Activated CD4-positive, alpha-beta memory T cell treated with anti-CD3 and anti-CD28 coated beads, Interleukin-2, amount 10 ng/mL, durations not matched to agents 7 days and 5 days (primary cell): Measurements from ENCODE around the gene LRRN3. TPM values are rescaled to one million over a fixed set of nuclear protein-coding genes. Genes with fewer than 3 reads are reported as not detected.
A peak's percentile ranks its signal among the peaks of the same experiment; 100 is the strongest.

Source experiments
- CTCF ChIA-PET: fragments of 350-600 bp; sonication (Branson Sonifier 250); formaldehyde crosslinking; loops from one replicate; lab custom pipeline; 2021; ENCODE audit warnings: antibody characterized with exemption, inconsistent platforms; lab: Charles Lee
- POLR2A ChIA-PET: fragments of 350-600 bp; sonication (Branson Sonifier 250); formaldehyde crosslinking; loops from one replicate; lab custom pipeline; 2021; ENCODE audit warnings: antibody characterized with exemption; lab: Charles Lee
- DNase-seq: peaks from one replicate; pipeline ENCODE4 v3.0.0-alpha.2; 2020
- H3K27ac Mint-ChIP-seq: one replicate; pipeline ENCODE4 v1.8.0; 2021; ENCODE audit warnings: mild to moderate bottlenecking, mixed read lengths
- H3K27me3 Mint-ChIP-seq: one replicate; pipeline ENCODE4 v1.8.0; 2021; ENCODE audit warnings: mixed read lengths
- H3K36me3 Mint-ChIP-seq: one replicate; pipeline ENCODE4 v1.8.0; 2021; ENCODE audit warnings: low read depth, mixed read lengths
- H3K4me1 Mint-ChIP-seq: one replicate; pipeline ENCODE4 v1.8.0; 2021; ENCODE audit warnings: mixed read lengths
- H3K4me3 Mint-ChIP-seq: one replicate; pipeline ENCODE4 v1.8.0; 2021; ENCODE audit warnings: mild to moderate bottlenecking, mixed read lengths
- H3K9me3 Mint-ChIP-seq: one replicate; pipeline ENCODE4 v1.8.0; 2021; ENCODE audit warnings: mixed read lengths
- total RNA-seq, 2 experiments: library from RNA; stranded (reverse); gene quantifications; one replicate each; pipeline ENCODE4 v1.2.3, GENCODE V29; 2021

LRRN3 gene
- total RNA-seq, 2 experiments from 2014 or later, result 18.0 to 19.2 TPM

DNA sequence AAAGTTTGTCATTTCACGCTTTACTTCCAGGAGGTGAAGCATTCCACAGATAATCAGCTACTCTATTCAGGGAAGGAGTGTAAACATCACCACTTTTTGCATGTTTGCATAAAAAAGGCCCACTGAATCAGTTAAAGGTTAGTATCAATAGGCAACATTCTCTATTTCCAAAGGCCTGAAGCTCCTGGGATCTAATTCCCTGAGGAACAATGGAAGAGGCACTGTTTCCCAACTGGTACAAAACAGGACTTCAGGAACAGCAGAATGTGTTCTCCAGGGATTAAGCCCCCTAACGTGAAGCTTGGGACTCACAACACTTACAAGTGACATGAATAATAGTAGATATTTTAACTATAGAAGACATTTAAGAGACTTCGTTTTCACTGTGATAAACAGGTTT is 6.1 kb downstream of the LRRN3 start:
- H3K27me3 Mint-ChIP-seq, result no peaks in the 10 kb centered on the region
- peaks cover 49% of the 10 kb centered on the region for H3K4me1 Mint-ChIP-seq
- no peaks in the 10 kb centered on the region for H3K9me3 Mint-ChIP-seq
- ChIA-PET CTCF (no interaction called here), POLR2A (no interaction called here)
- H3K4me3 Mint-ChIP-seq, result no peak overlapping the region
- peaks cover 19% of the 10 kb centered on the region for H3K36me3 Mint-ChIP-seq
- no peak for DNase-seq
- H3K27ac Mint-ChIP-seq, result no peak overlapping the region

DNA sequence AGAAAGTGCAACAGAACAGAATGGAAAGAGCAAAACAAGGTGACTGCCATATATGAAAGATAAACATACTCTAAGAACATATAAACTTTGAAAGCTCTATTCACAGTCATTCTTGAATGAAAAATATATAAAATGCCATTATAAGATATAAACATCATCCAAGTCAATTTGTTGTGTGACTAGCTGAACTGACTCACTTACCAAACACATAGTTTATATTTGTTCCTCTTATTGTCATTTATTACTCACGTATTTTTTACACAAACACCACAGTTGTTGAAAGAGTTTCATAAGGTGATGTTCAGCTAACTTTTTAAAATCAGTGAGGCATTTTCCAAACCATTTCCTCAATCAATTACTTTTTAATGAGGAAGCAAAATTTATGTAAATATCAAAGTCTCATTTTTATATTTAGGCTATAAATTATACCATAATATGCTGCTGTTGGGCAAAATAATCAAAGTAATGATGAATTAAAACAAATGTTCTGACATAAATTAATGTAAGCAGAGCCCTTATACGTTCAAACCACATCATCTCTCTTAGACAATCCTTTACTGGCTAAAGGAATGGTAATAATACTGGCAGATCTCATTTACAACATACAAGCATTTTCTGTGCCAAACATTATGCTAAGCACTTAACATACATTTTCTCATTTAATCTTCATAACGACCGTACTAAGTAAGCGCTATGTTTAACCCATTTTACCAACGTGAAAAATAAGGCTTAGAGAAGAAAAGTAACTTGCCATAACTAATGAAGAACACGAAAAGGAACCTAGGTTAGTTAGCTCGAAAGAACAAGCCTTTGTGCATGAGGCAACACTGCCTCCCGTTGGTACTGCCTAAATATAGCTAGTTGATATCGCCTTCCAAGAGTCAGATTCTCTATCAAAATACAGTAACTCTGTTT is 7.3 kb downstream of the LRRN3 start:
- H3K4me1 Mint-ChIP-seq, result peaks cover 37% of the 10 kb centered on the region
- ChIA-PET POLR2A (interaction anchor here (0.6 to 1.8 kb wide), 4 partner anchors 15 to 775 kb away, joined by 3 to 12 read pairs (median 3); partner anchors contain the start of gene IMMP2L), CTCF (interaction anchor here (0.6 to 2.3 kb wide), 23 partner anchors 8 to 1254 kb away, joined by 3 to 12 read pairs (median 3); no protein-coding TSS in a partner anchor)
- peaks cover 22% of the 10 kb centered on the region for H3K36me3 Mint-ChIP-seq
- H3K4me3 Mint-ChIP-seq, result peak overlapping the region; percentile 37
- no peaks in the 10 kb centered on the region for H3K27me3 Mint-ChIP-seq
- peak overlapping the region; percentile 18 for H3K27ac Mint-ChIP-seq
- DNase-seq, result peak; percentile 73
- H3K9me3 Mint-ChIP-seq, result no peaks in the 10 kb centered on the region

DNA sequence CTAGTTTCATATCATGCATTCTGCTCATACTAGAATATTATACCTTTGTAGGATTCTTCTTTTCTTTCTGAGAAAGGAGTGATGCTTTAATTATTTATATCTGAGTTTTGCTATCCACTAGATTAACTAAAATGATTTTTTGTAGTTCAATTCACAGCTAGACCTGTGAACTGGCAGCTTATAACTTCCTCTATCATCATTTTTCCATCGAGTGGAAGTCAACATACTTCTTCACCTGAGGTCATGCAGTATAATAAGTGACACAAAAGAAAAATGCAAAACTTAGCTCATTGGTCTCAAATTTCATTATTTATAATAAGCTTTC is 8.0 kb downstream of the LRRN3 start:
- ChIA-PET POLR2A (interaction anchor here (0.6 to 1.8 kb wide), 4 partner anchors 16 to 775 kb away, joined by 3 to 12 read pairs (median 3); partner anchors contain the start of gene IMMP2L), CTCF (interaction anchor here (0.6 to 2.3 kb wide), 24 partner anchors 9 to 1254 kb away, joined by 3 to 12 read pairs (median 4); no protein-coding TSS in a partner anchor)
- Mint-ChIP-seq H3K36me3 (peaks cover 22% of the 10 kb centered on the region), H3K27ac (no peak overlapping the region), H3K4me3 (no peak overlapping the region), H3K4me1 (peaks cover 36% of the 10 kb centered on the region), H3K9me3 (no peaks in the 10 kb centered on the region), H3K27me3 (no peaks in the 10 kb centered on the region)
- DNase-seq, result no peak

DNA sequence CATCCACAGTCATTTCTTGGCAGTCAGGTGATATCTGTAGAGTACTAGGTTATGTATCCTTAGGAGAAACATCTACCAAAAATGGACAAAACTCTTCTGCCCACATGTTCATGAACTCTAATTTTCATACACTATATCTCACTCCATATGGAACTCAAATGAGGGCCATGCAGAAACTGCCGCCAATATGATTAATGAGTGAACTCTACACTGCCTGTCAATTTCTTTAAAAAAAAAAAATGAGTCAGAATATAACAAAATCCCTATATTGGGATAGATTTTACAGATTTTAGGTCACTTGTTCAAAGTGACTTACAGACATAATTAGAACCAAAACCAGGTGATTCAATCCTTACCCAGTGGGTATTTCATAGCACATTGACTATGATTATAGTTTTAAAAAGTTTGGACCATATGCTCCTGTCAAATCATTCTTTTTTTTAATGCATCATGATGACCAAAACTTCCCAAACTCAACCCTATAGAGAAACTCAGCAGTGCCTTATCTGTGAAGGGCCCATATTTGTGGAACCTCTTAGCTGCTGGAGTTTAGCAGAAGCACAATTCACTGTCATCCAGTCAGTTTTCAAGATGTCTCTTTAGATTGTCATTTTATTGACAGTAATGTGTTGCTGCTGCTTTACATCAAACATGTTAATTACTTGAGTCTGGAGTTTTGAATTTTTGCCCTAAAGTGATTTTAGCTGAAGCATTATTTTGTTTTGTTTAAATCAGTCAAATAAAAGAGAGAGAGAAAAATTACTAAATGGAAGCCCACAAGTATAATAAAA is 11.1 kb downstream of the LRRN3 start:
- ChIA-PET CTCF (no interaction called here), POLR2A (no interaction called here)
- Mint-ChIP-seq H3K27ac (no peak overlapping the region), H3K36me3 (peaks cover 21% of the 10 kb centered on the region), H3K9me3 (no peaks in the 10 kb centered on the region), H3K4me3 (no peak overlapping the region), H3K27me3 (no peaks in the 10 kb centered on the region), H3K4me1 (peaks cover 19% of the 10 kb centered on the region)
- DNase-seq, result no peak

DNA sequence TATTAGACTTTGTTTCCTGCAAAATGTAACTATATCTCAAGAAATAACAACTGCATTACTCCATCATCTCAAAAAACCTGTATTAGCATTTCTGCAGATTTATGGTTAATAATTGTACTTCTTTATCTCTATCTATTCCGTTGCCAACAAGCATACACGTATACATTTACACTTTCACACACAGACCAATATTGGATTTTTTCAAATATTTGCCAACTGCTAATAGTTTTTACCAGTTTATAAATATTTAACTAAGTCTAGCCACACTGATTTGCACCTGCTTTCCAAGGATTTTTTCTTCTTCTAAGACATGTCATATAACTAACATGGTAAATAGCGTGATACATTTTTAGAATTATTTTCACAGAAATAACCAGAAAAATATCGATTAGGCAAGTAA is 12.2 kb downstream of the LRRN3 start:
- Mint-ChIP-seq H3K4me3 (no peak overlapping the region), H3K27me3 (no peaks in the 10 kb centered on the region), H3K27ac (no peak overlapping the region), H3K4me1 (peaks cover 13% of the 10 kb centered on the region), H3K9me3 (no peaks in the 10 kb centered on the region), H3K36me3 (peaks cover 21% of the 10 kb centered on the region)
- ChIA-PET CTCF (no interaction called here), POLR2A (no interaction called here)
- no peak for DNase-seq

DNA sequence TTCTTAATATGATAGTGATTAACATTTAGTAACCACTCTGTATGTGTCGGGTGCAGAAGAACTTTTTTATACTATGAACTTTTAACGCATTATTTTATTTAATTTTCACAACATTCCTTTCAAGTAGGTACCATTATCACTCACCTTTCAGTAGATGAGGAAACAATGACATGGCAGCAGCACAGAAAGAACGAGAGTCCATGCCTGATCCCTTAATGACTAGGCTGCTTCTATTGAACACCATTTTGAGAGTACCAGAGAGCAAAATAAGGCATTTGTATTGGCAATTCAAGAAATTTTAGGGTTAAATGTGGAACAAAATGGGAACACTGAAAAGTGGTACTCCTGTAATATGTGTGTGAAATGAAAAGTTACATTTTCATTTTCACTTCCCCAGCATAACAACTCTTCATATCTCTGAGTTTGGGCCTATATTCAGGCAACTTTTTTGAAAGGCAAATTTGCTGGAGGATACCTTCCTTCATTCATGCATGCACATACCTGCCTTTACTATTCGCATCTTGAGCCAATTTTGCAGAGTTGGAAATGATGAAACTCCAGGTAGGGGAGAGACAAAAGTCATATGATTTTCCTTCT is 12.8 kb downstream of the LRRN3 start:
- Mint-ChIP-seq H3K9me3 (no peaks in the 10 kb centered on the region), H3K27ac (no peak overlapping the region), H3K36me3 (peaks cover 19% of the 10 kb centered on the region), H3K4me1 (peaks cover 9% of the 10 kb centered on the region), H3K4me3 (no peak overlapping the region), H3K27me3 (no peaks in the 10 kb centered on the region)
- no peak for DNase-seq
- ChIA-PET CTCF (no interaction called here), POLR2A (no interaction called here)

DNA sequence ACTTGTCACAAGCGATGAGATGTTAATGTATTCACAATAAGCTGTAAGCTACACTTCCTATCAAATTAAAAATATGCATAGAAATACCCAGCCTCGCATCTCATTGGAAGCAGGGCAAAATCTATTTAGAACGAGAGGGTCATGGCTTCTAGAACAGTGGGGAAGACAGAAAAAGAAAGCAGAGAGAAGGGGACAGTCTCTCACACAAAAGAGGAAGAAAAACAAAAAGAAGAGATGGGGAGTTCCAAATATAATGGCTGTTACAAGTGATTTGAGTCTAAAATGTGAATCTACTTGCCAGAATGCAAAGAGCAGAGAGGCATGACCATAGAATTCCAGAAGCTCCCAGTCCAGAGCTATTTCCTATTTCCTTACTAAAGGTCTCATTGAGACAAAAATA is 13.8 kb downstream of the LRRN3 start:
- CTCF ChIA-PET, result no interaction called here
- no peak for DNase-seq
- peaks cover 19% of the 10 kb centered on the region for H3K36me3 Mint-ChIP-seq

DNA sequence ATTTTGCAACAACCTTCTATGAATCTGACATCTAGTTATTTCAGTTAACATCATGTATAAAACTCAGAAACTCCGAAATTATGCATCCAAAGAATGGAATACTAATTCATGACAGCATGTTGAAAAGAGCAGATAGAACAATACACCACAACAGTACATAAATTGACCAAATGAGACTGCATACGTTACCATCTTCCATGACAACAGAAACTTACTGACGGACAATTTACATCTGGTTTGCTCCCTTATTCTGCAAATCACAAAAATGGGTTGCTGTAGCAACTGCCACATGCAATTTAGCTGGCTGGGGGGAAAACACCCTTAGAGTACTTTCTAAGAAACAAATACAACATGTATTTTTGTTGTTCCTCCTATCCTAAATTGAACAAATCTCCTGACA is 14.3 kb downstream of the LRRN3 start:
- no peak for DNase-seq
- ChIA-PET POLR2A (no interaction called here), CTCF (no interaction called here)
- no peak overlapping the region for H3K27ac Mint-ChIP-seq
- no peaks in the 10 kb centered on the region for H3K27me3 Mint-ChIP-seq
- no peaks in the 10 kb centered on the region for H3K9me3 Mint-ChIP-seq
- H3K36me3 Mint-ChIP-seq, result peaks cover 19% of the 10 kb centered on the region
- H3K4me3 Mint-ChIP-seq, result no peak overlapping the region
- peaks cover 5% of the 10 kb centered on the region for H3K4me1 Mint-ChIP-seq

More for the DNA sequence above, 13.8 kb downstream of the LRRN3 start:
- POLR2A ChIA-PET, result no interaction called here
- Mint-ChIP-seq H3K27me3 (no peaks in the 10 kb centered on the region), H3K4me1 (peaks cover 5% of the 10 kb centered on the region), H3K4me3 (no peak overlapping the region), H3K27ac (no peak overlapping the region), H3K9me3 (no peaks in the 10 kb centered on the region)

DNA sequence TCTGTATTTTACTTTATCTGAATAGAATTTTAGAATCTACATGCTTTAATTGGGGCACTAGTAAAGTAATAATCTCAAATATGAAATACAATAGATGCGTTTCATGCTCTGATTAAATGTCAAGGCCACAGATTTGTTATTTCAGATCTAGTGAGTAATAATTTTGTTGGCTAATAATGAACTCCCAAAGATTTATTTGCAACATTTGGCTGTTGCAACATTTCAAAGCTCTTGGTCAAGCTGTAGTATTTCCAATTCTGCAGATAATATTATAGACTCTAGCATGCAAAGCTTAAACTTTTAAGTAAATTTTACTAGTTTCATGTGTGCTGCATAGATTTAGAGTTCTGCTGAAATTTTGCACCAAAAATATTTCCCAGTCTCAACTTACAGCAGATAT is 16.7 kb downstream of the LRRN3 start:
- Mint-ChIP-seq H3K4me1 (peaks cover 5% of the 10 kb centered on the region), H3K27me3 (no peaks in the 10 kb centered on the region), H3K27ac (no peak overlapping the region), H3K9me3 (no peaks in the 10 kb centered on the region), H3K4me3 (no peak overlapping the region), H3K36me3 (peaks cover 8% of the 10 kb centered on the region)
- no peak for DNase-seq
- ChIA-PET POLR2A (no interaction called here), CTCF (no interaction called here)

DNA sequence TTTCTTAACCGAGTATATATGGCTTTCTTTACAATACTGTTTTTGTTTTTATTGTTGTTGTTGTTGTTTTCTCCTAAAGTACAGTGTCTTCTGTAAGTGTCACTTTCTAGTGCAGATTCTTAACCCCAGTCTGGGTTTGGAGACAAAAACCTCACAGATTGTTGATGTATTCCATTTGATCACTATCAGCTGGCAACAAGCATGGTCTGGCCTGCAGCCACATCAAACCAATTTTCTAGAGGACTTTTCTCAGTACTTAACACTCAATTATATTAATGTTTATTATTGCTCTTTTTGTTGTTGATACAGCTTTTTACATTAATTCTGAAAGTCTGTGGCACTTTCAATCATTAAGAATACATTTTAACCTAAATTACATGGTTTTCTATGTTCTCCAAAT is 17.1 kb downstream of the LRRN3 start:
- Mint-ChIP-seq H3K4me1 (peaks cover 5% of the 10 kb centered on the region), H3K36me3 (peaks cover 8% of the 10 kb centered on the region), H3K27ac (no peak overlapping the region), H3K9me3 (no peaks in the 10 kb centered on the region), H3K4me3 (no peak overlapping the region), H3K27me3 (no peaks in the 10 kb centered on the region)
- ChIA-PET CTCF (no interaction called here), POLR2A (no interaction called here)
- DNase-seq, result no peak

DNA sequence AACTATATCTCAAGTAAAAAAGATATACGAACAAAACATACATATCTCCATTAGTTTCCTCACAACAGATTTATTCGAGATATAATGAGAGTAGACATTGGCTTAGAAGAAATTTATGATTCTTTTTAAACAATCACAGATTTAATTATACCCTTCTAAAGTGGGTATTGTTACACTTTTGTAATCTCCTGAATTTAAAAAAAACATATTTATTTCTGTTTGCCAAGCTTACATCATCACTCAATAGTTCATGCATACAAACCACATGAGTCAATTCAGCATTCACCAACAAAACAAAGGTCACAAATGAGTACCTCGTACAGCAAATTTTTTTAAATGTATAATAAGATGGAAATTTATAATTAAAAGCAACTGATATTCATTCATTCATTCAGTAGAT is 17.6 kb downstream of the LRRN3 start:
- POLR2A ChIA-PET, result no interaction called here
- Mint-ChIP-seq H3K36me3 (peaks cover 7% of the 10 kb centered on the region), H3K4me3 (no peak overlapping the region), H3K4me1 (peaks cover 2% of the 10 kb centered on the region), H3K27ac (no peak overlapping the region), H3K27me3 (no peaks in the 10 kb centered on the region), H3K9me3 (no peaks in the 10 kb centered on the region)
- DNase-seq, result no peak
- CTCF ChIA-PET, result interaction anchor here (2.6 kb wide), 1 partner anchor 10 kb away, joined by 12 read pairs; no protein-coding TSS in a partner anchor

DNA sequence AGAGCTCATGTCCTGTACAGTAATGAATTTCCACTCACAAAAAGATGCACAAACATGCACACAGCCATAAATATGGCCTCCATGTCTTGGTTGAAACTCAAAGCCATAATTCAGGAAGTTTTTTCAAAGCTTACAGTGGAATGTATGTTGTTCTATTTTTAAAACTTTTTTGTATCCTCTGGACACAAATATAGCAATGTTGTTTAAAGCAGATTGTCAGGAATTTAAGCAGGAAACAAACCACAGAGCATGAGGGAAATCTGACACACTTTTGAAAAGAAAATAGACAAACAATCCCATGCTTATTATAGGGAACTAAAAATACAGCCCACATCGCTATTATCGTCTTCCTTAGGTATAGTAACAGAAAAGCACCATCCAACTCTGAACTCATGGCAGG is 21.5 kb downstream of the LRRN3 start:
- Mint-ChIP-seq H3K9me3 (no peaks in the 10 kb centered on the region), H3K27ac (no peak overlapping the region), H3K27me3 (no peaks in the 10 kb centered on the region), H3K4me1 (no peaks in the 10 kb centered on the region), H3K36me3 (no peaks in the 10 kb centered on the region), H3K4me3 (no peak overlapping the region)
- ChIA-PET POLR2A (no interaction called here), CTCF (interaction anchor here (1.6 kb wide), 1 partner anchor 8 kb away, joined by 3 read pairs; no protein-coding TSS in a partner anchor)
- DNase-seq, result no peak
